Neutrophil (primary cell): Measurements from ENCODE around the gene THSD4.

Source experiments
- H3K27ac ChIP-seq: fragments of 200-600 bp; sonication (generic); 2 replicates; pipeline ENCODE4 v1.5.1; 2016; ENCODE audit warnings: mild to moderate bottlenecking, moderate library complexity
- H3K27me3 ChIP-seq: fragments of 200-600 bp; sonication (generic); 2 replicates; pipeline ENCODE4 v1.6.0; 2016; ENCODE audit warnings: mild to moderate bottlenecking
- H3K36me3 ChIP-seq: fragments of 200-600 bp; sonication (generic); 2 replicates; pipeline ENCODE4 v1.5.1; 2017
- H3K4me1 ChIP-seq, 2 experiments: fragments of 200-600 bp in 1 of 2; sonication (generic) in 1 of 2; 1 replicate in 1 of 2; 2 replicates in 1 of 2; pipeline versions ENCODE4 v1.5.1 to v1.6.1; 2013 to 2016; ENCODE audit warnings: low read depth in 1 of 2, low read length in 1 of 2, mild to moderate bottlenecking in 1 of 2, moderate library complexity in 1 of 2; ENCODE audit not compliant: control insufficient read depth in 1 of 2, insufficient read depth in 1 of 2
- H3K4me3 ChIP-seq, 2 experiments: fragments of 200-600 bp in 1 of 2; sonication (generic) in 1 of 2; 1 replicate in 1 of 2; 2 replicates in 1 of 2; pipeline ENCODE4 v1.5.1; 2013 to 2016; ENCODE audit warnings: low read depth in 1 of 2, low read length in 1 of 2, mild to moderate bottlenecking in 1 of 2, moderate library complexity in 1 of 2
- H3K9me3 ChIP-seq: fragments of 200-600 bp; sonication (generic); 2 replicates; pipeline ENCODE4 v1.5.1; 2016
- TF ChIP-seq, protein P1 (sequence below): fragments of 200-600 bp; sonication (generic); IDR thresholded peaks from 2 replicates; pipeline ENCODE4 v1.5.1; 2016; ENCODE audit warnings: antibody characterized with exemption

The THSD4 gene

DNA sequence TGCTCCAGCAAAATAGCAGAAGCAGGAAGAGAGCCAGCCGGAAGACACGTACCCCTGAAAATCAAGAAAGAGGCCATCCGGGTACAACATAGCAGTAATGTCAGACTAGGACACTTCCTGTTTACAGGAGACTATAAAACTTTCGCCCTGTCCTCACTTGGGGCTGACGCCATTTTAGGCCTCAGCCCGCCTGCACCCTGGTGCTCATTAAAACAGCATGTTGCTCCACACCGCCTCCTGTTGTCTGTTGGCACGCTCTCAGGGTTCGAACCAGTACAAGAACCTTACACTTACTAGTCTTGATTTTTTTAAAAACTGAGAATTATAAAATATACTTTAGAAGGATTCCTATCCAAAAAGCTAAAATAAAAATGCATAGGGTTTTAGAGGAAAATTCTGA lies 535.3 kb downstream of the THSD4 start:
- no peaks in the 10 kb centered on the region for H3K4me1 ChIP-seq
- TF ChIP-seq, protein P1, sequence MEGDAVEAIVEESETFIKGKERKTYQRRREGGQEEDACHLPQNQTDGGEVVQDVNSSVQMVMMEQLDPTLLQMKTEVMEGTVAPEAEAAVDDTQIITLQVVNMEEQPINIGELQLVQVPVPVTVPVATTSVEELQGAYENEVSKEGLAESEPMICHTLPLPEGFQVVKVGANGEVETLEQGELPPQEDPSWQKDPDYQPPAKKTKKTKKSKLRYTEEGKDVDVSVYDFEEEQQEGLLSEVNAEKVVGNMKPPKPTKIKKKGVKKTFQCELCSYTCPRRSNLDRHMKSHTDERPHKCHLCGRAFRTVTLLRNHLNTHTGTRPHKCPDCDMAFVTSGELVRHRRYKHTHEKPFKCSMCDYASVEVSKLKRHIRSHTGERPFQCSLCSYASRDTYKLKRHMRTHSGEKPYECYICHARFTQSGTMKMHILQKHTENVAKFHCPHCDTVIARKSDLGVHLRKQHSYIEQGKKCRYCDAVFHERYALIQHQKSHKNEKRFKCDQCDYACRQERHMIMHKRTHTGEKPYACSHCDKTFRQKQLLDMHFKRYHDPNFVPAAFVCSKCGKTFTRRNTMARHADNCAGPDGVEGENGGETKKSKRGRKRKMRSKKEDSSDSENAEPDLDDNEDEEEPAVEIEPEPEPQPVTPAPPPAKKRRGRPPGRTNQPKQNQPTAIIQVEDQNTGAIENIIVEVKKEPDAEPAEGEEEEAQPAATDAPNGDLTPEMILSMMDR = no peak
- H3K9me3 ChIP-seq = no peaks in the 10 kb centered on the region
- peaks cover 8% of the 10 kb centered on the region for H3K27me3 ChIP-seq
- no peak overlapping the region for H3K27ac ChIP-seq
- no peak overlapping the region for H3K4me3 ChIP-seq
- H3K36me3 ChIP-seq = no peaks in the 10 kb centered on the region

DNA sequence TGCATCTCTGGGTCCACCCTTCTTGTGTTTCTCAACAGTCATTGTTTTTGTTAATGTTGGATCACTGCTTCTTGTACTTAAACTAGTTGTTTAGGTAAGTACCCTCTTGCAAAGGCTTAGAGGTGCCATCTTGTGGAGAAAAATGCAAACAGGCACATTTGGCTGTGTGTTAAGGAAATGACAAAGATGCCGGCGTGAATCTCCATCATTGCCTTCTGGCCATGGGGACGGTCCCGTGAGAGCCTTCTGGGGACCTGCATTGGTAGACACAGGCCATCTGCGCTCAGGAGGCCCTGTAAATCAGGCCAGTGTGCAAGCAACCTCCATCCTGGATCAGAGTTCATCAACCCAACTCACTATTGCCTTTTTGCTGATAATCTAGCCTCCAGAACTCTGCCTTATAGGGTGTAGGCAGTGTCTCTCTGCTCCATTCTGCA lies 536.5 kb downstream of the THSD4 start:
- peaks cover 8% of the 10 kb centered on the region for H3K27me3 ChIP-seq
- no peaks in the 10 kb centered on the region for H3K9me3 ChIP-seq
- TF ChIP-seq, protein P1 = no peak
- H3K4me3 ChIP-seq = no peak overlapping the region
- no peaks in the 10 kb centered on the region for H3K4me1 ChIP-seq
- H3K27ac ChIP-seq = no peak overlapping the region
- no peaks in the 10 kb centered on the region for H3K36me3 ChIP-seq

DNA sequence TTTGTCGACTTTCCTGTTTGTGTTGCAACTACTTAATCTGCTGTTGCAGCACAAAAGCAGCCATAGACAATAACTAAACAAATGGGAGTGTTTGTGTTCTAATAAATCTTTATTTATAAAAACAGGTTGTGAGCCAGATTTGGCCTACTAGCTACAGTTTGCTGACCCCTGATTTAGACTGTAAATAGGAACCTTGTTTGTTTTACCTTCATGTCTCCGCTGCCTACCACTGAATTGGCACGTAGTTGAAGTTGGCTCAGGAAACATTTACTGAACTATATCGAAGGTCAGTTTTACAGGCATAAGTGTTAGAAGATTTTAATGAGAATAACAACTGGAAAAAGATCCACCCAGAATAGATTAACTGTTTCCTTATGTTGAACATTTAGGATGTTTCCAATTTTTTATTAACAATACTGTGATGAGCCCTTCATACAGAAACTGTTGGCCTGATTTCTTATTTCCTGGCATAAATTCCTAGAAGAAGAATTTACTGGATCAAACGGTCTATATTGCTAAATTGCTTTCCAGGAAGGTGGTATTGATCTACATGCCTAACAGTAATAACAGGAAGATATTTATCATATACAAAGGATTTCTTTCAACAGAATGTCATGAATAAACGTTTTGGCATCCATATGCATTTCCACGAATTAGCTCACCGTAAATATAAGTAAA lies 538.9 kb downstream of the THSD4 start:
- no peak overlapping the region for H3K4me3 ChIP-seq
- peaks cover 5% of the 10 kb centered on the region for H3K27me3 ChIP-seq
- H3K9me3 ChIP-seq = no peaks in the 10 kb centered on the region
- H3K4me1 ChIP-seq = no peaks in the 10 kb centered on the region
- no peaks in the 10 kb centered on the region for H3K36me3 ChIP-seq
- H3K27ac ChIP-seq = no peak overlapping the region
- TF ChIP-seq, protein P1 = no peak

DNA sequence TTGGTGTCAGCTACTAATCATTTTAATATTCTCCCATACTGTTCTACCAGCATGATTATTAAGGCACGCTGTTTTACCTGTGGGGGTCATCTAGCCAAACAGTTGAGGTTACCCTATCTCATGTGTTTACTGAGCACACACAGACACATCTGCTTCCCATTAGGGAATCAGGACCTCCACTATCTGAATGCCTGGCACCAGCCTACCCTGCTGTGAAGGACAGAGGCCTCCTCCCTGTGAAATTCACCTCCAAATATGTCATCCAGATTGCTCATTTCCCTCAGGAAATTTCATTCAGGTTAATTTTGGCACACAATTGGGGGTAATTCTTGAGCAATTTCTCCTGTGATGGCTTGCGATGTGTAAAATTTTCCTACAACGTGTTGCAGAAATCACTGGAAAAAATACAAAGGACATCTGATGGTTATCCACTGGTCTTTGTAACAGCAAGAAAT lies 539.5 kb downstream of the THSD4 start:
- Histone ChIP-seq H3K9me3 (no peaks in the 10 kb centered on the region), H3K4me1 (no peaks in the 10 kb centered on the region), H3K4me3 (no peak overlapping the region), H3K36me3 (no peaks in the 10 kb centered on the region), H3K27me3 (peaks cover 7% of the 10 kb centered on the region), H3K27ac (no peak overlapping the region)
- TF ChIP-seq, protein P1 = no peak

DNA sequence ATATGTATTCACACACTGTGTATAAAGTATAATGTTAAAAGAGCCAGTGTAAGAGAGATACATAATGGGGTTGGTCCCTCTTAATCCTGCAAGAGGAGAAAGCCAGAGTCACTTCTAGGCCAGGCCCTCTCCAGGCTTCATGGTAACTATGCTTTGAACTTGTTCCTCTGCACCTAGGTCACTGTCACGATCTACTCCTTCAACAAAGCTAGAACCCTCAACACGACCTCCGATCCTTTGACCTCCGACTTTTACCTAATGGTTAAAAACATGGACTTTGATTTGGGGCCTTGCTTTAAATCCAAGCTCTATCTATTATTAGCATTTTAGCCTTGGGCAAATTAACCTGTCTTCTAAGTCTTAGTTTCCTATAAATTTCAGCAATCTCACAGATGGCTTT lies 541.2 kb downstream of the THSD4 start:
- Histone ChIP-seq H3K27ac (no peak overlapping the region), H3K4me1 (no peaks in the 10 kb centered on the region), H3K27me3 (peaks cover 22% of the 10 kb centered on the region), H3K9me3 (no peaks in the 10 kb centered on the region), H3K36me3 (no peaks in the 10 kb centered on the region), H3K4me3 (no peak overlapping the region)
- TF ChIP-seq, protein P1 = no peak
